ENCODE measurements around the gene ZBTB24. TPM values are rescaled to one million over a fixed set of nuclear protein-coding genes. Genes with fewer than 3 reads are reported as not detected.
"Not testable (repeated sequence)": the region's sequence is repeated elsewhere in the genome, so short reads cannot be mapped to it uniquely, and the experiment has no call there.

The ZBTB24 gene
- total RNA-seq = 8.0 and 16.1 TPM in 2 replicates

- peak; percentile 53 for DNase-seq (ENCODE audit: low read depth)
Observed at GRCh38 chr6:109482905-109483734, at the start of gene ZBTB24. ZBTB24 (minus strand) TSS chr6:109483219; CDS start chr6:109482026, 1,193 bp downstream.

GRCh38 chr6:109531446-109531845 lies 48.4 kb upstream of the ZBTB24 start:
- DNase-seq (ENCODE audit: low read depth) = no peak

GRCh38 chr6:109527989-109528388 lies 45.0 kb upstream of the ZBTB24 start:
- DNase-seq (ENCODE audit: low read depth) = peak; percentile 16

- DNase-seq (ENCODE audit: low read depth) = peak; percentile 62
Observed at GRCh38 chr6:109526905-109527628, 44.0 kb upstream of the ZBTB24 start.

GRCh38 chr6:109524129-109524528 lies 41.1 kb upstream of the ZBTB24 start:
- DNase-seq (ENCODE audit: low read depth) = no peak

GRCh38 chr6:109523478-109523877 lies 40.5 kb upstream of the ZBTB24 start:
- DNase-seq (ENCODE audit: low read depth) = no peak

GRCh38 chr6:109521080-109521479 lies 38.1 kb upstream of the ZBTB24 start:
- no peak for DNase-seq (ENCODE audit: low read depth)

- not testable (repeated sequence) for DNase-seq (ENCODE audit: low read depth)
Observed at GRCh38 chr6:109519647-109520046, 36.6 kb upstream of the ZBTB24 start.

GRCh38 chr6:109516929-109517328 lies 33.9 kb upstream of the ZBTB24 start:
- no peak for DNase-seq (ENCODE audit: low read depth)

- no peak for DNase-seq (ENCODE audit: low read depth)
Observed at GRCh38 chr6:109515781-109516409, 32.9 kb upstream of the ZBTB24 start.

- DNase-seq (ENCODE audit: low read depth) = no peak
Observed at GRCh38 chr6:109514946-109515345, 31.9 kb upstream of the ZBTB24 start.

- DNase-seq (ENCODE audit: low read depth) = peak; percentile 36
Observed at GRCh38 chr6:109513571-109514071, 30.6 kb upstream of the ZBTB24 start.

- DNase-seq (ENCODE audit: low read depth) = no peak
Observed at GRCh38 chr6:109512271-109512817, 29.3 kb upstream of the ZBTB24 start.

- no peak for DNase-seq (ENCODE audit: low read depth)
Observed at GRCh38 chr6:109511832-109512231, 28.8 kb upstream of the ZBTB24 start.

- no peak for DNase-seq (ENCODE audit: low read depth)
Observed at GRCh38 chr6:109510358-109510757, 27.3 kb upstream of the ZBTB24 start.

GRCh38 chr6:109508166-109508860 lies 25.3 kb upstream of the ZBTB24 start:
- DNase-seq (ENCODE audit: low read depth) = no peak

GRCh38 chr6:109507490-109508072 lies 24.6 kb upstream of the ZBTB24 start:
- no peak for DNase-seq (ENCODE audit: low read depth)

GRCh38 chr6:109506841-109507240 lies 23.8 kb upstream of the ZBTB24 start:
- DNase-seq (ENCODE audit: low read depth) = no peak

- DNase-seq (ENCODE audit: low read depth) = no peak
Observed at GRCh38 chr6:109506314-109506713, 23.3 kb upstream of the ZBTB24 start.

- no peak for DNase-seq (ENCODE audit: low read depth)
Observed at GRCh38 chr6:109503327-109504224, 20.6 kb upstream of the ZBTB24 start.
